ENCODE results near the gene RPTN. TPM values are rescaled to one million over a fixed set of nuclear protein-coding genes. Genes with fewer than 3 reads are reported as not detected.
"Not testable (repeated sequence)": the region's sequence is repeated elsewhere in the genome, so short reads cannot be mapped to it uniquely, and the experiment has no call there.

Gene RPTN
- total RNA-seq, 1 experiment from 2014 or later: not detected

DNA sequence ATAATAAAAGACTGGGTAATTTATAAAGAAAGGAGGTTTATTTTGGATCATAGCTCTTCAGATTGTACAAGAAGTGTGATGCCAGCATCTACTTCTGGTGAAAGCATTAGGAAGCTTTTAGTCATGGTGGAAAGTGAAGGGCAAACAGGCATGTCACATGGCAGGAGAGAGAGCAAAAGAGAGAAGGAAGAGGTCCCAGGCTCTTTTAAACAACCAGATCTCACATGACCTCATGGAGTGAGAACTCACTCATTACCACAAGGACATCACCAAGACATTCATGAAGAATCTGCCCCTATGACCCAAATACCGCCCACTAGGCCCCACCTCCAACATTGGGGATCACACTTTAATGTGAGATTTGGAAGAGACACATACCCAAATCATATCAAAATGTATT is 10.0 kb downstream of the RPTN start:
- H3K27ac ChIP-seq: no peak overlapping the region
- DNase-seq (ENCODE audit: low read depth in 1 of 2, low spot score in 2 of 2): no peak
- no peak overlapping the region for H3K4me3 ChIP-seq
- peaks cover 4% of the 10 kb centered on the region; the same call in 1 of the 2 replicates for H3K9me3 ChIP-seq (replicated peaks)
- no peaks in the 10 kb centered on the region for H3K27me3 ChIP-seq (replicated peaks)
- no peaks in the 10 kb centered on the region for H3K36me3 ChIP-seq
- H3K4me1 ChIP-seq (replicated peaks): no peaks in the 10 kb centered on the region

DNA sequence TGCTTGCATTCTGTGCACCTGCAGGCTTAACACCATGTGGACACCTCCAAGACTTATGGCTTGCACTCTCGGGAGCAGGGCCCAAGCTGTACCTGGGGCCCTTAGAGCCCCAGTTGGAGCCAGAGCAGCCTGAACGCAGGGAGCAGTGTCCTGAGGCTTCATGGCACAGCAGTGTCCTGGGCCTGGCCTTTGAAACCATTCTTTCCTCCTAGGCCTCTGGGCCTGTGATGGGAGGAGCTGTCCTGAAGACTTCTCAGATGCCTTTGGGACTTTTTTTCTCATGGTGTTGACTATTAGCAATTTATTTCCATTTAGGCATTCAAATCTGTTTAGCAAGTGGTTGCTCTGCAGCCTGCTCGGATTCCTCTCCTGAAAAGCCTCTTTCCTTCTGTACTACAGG is 11.0 kb downstream of the RPTN start:
- DNase-seq (ENCODE audit: low read depth in 1 of 2, low spot score in 2 of 2): no peak
- Histone ChIP-seq H3K4me1 (replicated peaks) (no peaks in the 10 kb centered on the region), H3K4me3 (no peak overlapping the region), H3K9me3 (replicated peaks) (peaks cover 4% of the 10 kb centered on the region; the same call in 1 of the 2 replicates), H3K27ac (no peak overlapping the region), H3K36me3 (no peaks in the 10 kb centered on the region), H3K27me3 (replicated peaks) (no peaks in the 10 kb centered on the region)

DNA sequence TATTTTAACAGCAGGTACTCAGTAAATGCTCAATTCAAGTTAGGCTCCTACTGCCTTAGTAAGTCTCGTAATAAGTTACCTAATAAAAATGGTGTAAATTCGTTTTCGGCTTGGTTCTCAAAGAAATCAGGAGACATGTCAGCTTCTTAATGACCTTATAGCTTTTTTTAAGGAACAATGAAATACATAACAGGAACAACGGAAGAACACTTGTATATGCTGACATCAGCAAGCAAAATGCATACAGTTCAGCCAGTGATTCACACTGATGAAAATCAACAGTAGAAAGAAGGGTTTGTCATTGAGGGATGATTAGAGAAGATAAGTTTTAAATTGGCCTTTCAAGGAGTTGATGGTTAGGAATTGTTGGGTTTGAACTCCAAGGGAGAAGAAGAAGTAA is 13.3 kb downstream of the RPTN start:
- Histone ChIP-seq H3K27me3 (replicated peaks) (no peaks in the 10 kb centered on the region; the same call in 1 of the 2 replicates), H3K27ac (no peak overlapping the region), H3K36me3 (no peaks in the 10 kb centered on the region), H3K9me3 (replicated peaks) (peaks cover 4% of the 10 kb centered on the region; the same call in 1 of the 2 replicates), H3K4me3 (no peak overlapping the region), H3K4me1 (replicated peaks) (no peaks in the 10 kb centered on the region)
- DNase-seq (ENCODE audit: low read depth in 1 of 2, low spot score in 2 of 2): no peak

DNA sequence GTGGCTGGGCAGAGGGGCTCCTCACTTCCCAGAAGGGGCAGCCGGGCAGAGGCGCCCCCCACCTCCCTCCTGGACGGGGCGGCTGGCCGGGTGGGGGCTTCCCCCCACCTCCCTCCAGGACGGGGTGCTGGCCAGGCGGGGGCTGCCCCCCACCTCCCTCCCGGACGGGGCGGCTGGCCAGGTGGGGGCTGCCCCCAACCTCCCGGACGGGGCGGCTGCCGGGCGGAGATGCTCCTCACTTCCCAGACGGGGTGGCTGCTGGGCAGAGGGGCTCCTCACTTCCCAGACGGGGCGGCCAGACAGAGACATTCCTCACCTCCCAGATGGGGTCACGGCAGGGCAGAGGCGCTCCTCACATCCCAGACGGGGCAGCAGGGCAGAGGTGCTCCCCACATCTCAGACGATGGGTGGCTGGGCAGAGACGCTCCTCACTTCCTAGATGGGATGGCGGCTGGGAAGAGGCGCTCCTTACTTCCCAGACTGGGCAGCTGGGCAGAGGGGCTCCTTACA is 14.3 kb downstream of the RPTN start:
- not testable (repeated sequence) for DNase-seq (ENCODE audit: low read depth in 1 of 2, low spot score in 2 of 2); H3K4me1 ChIP-seq (replicated peaks); H3K27ac ChIP-seq; H3K27me3 ChIP-seq (replicated peaks); H3K9me3 ChIP-seq (replicated peaks); H3K4me3 ChIP-seq; H3K36me3 ChIP-seq

DNA sequence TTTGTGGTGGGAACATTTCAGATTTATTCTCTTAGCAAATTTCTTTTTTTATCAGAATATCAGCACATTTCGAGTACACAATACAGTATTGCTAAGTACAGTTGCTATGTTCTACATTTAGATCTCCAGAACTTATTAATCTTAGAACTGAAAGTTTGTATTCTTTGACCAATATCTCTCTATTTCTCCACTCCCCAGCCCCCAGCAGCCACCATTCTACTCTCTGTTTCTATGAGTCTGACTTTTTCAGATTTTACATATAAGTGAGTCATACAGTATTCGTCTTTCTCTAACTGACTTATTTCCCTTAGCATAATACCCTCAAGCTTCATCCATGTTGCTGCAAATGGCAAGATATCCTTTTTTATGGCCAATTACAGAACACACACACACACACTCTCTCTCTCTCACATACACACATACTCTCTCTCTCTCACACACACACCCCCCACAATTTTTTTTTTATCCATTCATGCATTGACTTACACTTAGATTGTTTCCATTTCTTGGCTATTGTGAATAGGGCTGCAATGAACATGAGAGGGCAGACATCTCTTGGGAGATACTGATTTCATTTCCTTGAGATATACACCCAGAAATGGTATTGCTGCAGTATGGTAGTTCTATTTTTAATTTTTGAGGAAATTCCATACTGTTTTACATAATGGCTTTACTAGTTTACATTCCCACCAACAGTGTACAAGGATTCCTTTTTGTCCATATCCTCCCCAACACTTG is 15.7 kb downstream of the RPTN start:
- no peak overlapping the region for H3K4me3 ChIP-seq
- no peak overlapping the region for H3K27ac ChIP-seq
- no peaks in the 10 kb centered on the region for H3K4me1 ChIP-seq (replicated peaks)
- no peak for DNase-seq (ENCODE audit: low read depth in 1 of 2, low spot score in 2 of 2)
- H3K36me3 ChIP-seq: no peaks in the 10 kb centered on the region
- H3K27me3 ChIP-seq (replicated peaks): peaks cover 8% of the 10 kb centered on the region; the same call in 1 of the 2 replicates
- H3K9me3 ChIP-seq (replicated peaks): peaks cover 4% of the 10 kb centered on the region; the same call in 1 of the 2 replicates

DNA sequence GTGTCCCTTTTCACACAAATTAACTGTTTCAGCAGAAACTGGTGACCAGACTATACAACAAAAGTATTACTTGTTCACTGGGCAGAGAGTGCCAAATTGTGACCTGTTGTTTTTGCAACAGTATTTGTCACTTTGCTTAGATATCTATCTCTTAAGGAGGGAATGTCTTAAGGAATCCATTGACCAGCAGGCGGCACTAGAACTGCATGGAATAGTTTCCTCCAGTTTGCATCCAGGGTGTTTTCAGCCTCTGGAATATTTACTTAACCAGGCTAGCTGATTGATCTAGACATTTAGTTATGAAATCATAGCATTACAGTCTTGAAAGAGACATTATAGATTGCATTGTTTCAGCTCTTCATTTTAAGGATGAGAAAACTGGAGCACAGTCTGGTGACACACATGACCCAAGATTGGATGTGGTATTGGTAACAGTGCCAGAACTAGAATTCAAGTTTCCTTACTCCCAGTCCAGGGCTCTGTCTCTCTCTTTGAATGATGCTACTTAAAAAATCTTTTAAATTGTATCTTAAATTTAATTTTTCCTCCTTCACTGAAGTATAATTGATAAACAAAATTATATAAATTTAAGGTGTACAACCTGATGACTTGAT is 16.9 kb downstream of the RPTN start:
- no peak overlapping the region for H3K27ac ChIP-seq
- H3K9me3 ChIP-seq (replicated peaks): no peaks in the 10 kb centered on the region
- DNase-seq (ENCODE audit: low read depth in 1 of 2, low spot score in 2 of 2): peak; percentile 28 to 55
- H3K4me1 ChIP-seq (replicated peaks): no peaks in the 10 kb centered on the region
- H3K27me3 ChIP-seq (replicated peaks): peaks cover 8% of the 10 kb centered on the region; the same call in 1 of the 2 replicates
- no peak overlapping the region for H3K4me3 ChIP-seq
- no peaks in the 10 kb centered on the region for H3K36me3 ChIP-seq

DNA sequence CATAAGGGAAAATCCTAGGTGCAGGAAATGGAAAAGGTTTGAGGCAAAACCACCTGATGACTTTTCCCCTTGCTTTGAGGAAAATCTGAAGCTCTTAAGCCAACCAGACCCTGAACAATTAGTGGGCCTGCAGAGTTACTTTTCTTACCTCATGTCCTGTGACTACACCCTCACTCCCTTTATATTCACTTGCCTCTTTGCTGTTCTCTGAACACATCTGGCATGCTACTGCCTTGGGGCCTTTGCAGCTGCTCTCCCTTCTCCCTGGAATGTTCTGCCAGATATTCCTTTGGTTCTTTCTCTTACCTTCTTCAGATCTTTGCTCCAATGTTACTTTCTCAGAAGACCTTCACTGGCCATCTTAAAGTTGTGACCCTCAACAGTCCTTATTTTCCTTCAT is 21.8 kb downstream of the RPTN start:
- H3K9me3 ChIP-seq (replicated peaks): no peaks in the 10 kb centered on the region

DNA sequence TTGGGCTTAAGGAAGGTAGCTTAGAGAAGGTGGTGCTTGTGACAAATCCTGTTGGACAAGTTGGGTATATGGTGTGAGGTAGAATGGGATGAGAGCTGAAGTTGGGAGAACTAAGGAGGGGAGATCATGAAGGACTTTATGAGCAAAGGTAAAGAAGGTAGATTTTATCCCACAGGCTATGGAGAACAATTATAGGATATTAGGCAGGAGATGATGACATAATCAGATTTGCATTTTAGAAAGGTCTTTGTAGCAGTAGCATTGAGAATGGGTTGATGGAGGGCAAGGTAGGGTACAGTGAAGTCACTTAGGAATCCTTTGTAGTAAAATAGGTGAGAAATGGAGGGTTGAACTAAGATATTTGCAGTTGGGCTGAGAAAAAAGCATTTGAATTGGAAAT is 28.8 kb downstream of the RPTN start:
- H3K4me3 ChIP-seq: no peak overlapping the region
- peaks cover 11% of the 10 kb centered on the region for H3K27me3 ChIP-seq (replicated peaks)
- no peaks in the 10 kb centered on the region for H3K9me3 ChIP-seq (replicated peaks)
- no peaks in the 10 kb centered on the region for H3K36me3 ChIP-seq
- no peak for DNase-seq (ENCODE audit: low read depth in 1 of 2, low spot score in 2 of 2)
- H3K27ac ChIP-seq: no peak overlapping the region
- no peaks in the 10 kb centered on the region for H3K4me1 ChIP-seq (replicated peaks)

More for the DNA sequence above, 21.8 kb downstream of the RPTN start:
- peaks cover 14% of the 10 kb centered on the region; the same call in 1 of the 2 replicates for H3K27me3 ChIP-seq (replicated peaks)
- no peaks in the 10 kb centered on the region for H3K4me1 ChIP-seq (replicated peaks)
- DNase-seq (ENCODE audit: low read depth in 1 of 2, low spot score in 2 of 2): no peak
- no peak overlapping the region for H3K27ac ChIP-seq
- H3K36me3 ChIP-seq: no peaks in the 10 kb centered on the region
- no peak overlapping the region for H3K4me3 ChIP-seq

DNA sequence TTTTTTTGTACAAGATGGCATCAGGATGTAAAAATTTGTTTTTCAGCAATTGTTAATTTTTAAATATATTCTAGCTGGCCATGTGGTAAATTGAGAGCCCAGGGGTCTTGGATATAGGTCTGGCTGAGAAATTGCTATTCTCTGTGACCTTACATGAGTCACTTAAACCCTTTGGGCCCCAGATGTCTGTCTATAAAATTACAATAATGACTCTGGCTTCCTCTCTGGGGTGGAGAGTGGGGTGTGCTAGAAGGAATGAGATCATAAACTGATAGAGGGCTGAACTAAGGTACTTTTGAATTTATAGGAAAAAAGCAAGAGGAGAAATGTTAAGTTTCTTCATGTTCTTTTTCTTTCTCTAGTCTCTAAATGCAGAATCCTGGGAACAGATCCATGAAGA is 31.4 kb downstream of the RPTN start:
- no peak overlapping the region for H3K4me3 ChIP-seq
- H3K27me3 ChIP-seq (replicated peaks): peaks cover 8% of the 10 kb centered on the region
- DNase-seq (ENCODE audit: low read depth in 1 of 2, low spot score in 2 of 2): no peak
- no peaks in the 10 kb centered on the region for H3K9me3 ChIP-seq (replicated peaks)
- no peaks in the 10 kb centered on the region for H3K4me1 ChIP-seq (replicated peaks)
- no peak overlapping the region for H3K27ac ChIP-seq
- no peaks in the 10 kb centered on the region for H3K36me3 ChIP-seq

DNA sequence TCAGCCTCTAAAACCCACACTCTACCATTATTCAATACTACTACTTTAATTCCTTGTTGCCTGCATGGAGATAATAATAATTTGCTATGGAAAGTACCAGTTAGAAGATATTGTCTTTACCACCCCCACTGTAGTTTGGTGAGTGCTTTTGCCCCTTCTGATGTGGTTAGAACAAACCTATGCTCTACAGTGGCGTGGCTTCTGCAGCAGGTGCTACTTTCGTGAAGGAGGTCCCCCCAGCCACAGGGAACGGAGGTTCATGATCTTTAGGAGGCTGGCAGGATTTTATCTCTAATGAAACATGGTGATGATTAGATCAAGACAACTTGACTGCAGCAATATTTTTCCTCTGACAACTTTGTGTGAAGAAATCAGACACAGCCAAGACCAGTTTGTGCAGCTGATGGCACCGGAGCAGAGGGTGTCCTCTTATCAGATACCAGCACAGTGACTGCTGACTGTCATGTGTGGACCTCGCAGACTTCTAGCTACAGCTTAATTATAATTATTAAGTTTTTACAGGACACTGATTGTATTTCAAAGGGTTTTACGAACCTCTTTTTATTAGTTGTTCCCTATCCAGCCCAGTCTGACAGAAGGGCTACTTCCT is 33.1 kb downstream of the RPTN start:
- peaks cover 9% of the 10 kb centered on the region for H3K27me3 ChIP-seq (replicated peaks)
- no peak for DNase-seq (ENCODE audit: low read depth in 1 of 2, low spot score in 2 of 2)
- H3K4me1 ChIP-seq (replicated peaks): no peaks in the 10 kb centered on the region
- no peaks in the 10 kb centered on the region for H3K36me3 ChIP-seq
- H3K9me3 ChIP-seq (replicated peaks): no peaks in the 10 kb centered on the region
- H3K27ac ChIP-seq: no peak overlapping the region
- no peak overlapping the region for H3K4me3 ChIP-seq

DNA sequence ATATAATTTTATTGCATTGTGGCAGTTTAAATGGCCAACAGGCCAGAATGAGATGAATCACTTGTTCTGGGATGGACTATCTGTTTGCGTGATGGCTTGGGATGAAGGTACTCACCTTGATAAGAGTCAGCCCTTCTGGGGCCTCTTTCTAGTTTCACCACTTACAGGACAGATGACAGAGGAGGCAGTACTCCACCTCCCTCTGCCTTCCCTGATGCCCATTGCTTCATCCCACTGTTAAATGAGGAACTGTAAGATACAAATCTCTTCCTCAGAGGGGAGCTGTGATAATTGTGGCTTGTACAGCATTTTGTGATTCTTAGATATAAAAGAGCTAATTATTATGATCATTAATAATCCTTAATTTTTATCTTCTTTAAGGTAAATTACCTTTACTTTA is 40.1 kb downstream of the RPTN start:
- Histone ChIP-seq H3K27me3 (replicated peaks) (peaks cover 54% of the 10 kb centered on the region), H3K36me3 (no peaks in the 10 kb centered on the region), H3K27ac (no peak overlapping the region), H3K4me1 (replicated peaks) (no peaks in the 10 kb centered on the region), H3K4me3 (no peak overlapping the region), H3K9me3 (replicated peaks) (no peaks in the 10 kb centered on the region)
- no peak for DNase-seq (ENCODE audit: low read depth in 1 of 2, low spot score in 2 of 2)

DNA sequence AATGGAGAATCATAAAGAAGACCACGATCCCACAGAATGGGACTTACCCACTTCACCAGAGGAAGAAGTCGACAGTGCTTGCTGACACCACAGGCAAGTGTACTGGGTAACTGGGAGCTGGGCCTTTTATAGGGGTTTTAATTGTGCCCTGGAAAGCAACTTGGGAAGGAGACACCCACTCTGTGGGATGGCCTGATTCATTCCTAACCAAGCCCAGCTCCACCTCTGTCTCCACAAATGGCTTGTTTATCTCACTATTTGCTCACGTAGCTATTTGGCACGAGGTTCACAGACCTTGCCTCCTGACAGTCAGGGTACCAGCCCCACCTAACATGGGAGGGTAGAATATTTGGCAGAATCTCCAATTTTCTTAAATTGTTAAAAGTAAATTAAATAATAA is 43.7 kb downstream of the RPTN start, which contains the start of gene TCHH:
Gene TCHH, minus strand, starts transcription at position 101 of the 400 bp plus-strand sequence. CDS start 1,364 bp downstream, outside the sequence.
- Histone ChIP-seq H3K9me3 (replicated peaks) (peaks cover 9% of the 10 kb centered on the region; the same call in 1 of the 2 replicates), H3K27me3 (replicated peaks) (peaks cover 80% of the 10 kb centered on the region), H3K27ac (no peak within 1 kb of the TSS), H3K36me3 (no peaks in the 10 kb centered on the region), H3K4me3 (no peak within 1 kb of the TSS), H3K4me1 (replicated peaks) (peaks cover 22% of the 10 kb centered on the region)
- DNase-seq (ENCODE audit: low read depth in 1 of 2, low spot score in 2 of 2): no peak

DNA sequence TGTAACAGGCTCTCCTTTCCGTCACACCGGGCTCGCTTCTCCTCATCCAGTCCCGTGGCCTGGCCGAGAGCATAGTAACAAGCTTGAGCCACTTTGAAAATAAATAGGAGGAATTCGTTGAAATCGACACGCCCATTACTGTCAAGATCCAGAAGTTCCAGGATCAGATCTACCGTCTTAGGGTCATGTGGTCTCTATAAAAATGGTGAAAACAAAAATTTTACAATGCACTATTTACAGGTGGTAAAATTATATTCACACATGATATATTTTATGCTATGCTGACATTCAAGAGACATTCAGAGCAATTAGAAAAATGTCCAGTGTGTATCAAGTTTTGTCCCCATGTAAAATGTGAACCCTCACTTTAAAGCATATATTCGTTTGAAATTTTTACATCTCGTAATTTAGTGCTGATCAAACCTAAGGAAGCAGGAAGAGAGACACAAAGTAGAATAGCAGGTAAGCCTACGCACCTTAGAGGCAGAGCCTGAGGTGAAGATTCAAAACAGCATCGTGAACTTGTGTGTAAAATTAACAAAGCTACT is 46.1 kb downstream of the RPTN start:
- no peak for DNase-seq (ENCODE audit: low read depth in 1 of 2, low spot score in 2 of 2)
- H3K27ac ChIP-seq: no peak overlapping the region

More for the DNA sequence above, 46.1 kb downstream of the RPTN start:
- H3K36me3 ChIP-seq: no peaks in the 10 kb centered on the region
- peaks cover 24% of the 10 kb centered on the region for H3K4me1 ChIP-seq (replicated peaks)
- no peak overlapping the region for H3K4me3 ChIP-seq
- peaks cover 84% of the 10 kb centered on the region for H3K27me3 ChIP-seq (replicated peaks)
- peaks cover 13% of the 10 kb centered on the region; the same call in 1 of the 2 replicates for H3K9me3 ChIP-seq (replicated peaks)

Data from SJSA1 (cell line).